ENCODE results near the gene C9orf152. TPM values are rescaled to one million over a fixed set of nuclear protein-coding genes. Genes with fewer than 3 reads are reported as not detected.
"Not testable (repeated sequence)": the region's sequence is repeated elsewhere in the genome, so short reads cannot be mapped to it uniquely, and the experiment has no call there.

Gene C9orf152
- total RNA-seq, 4 donors from 2014 or later, result not detected

DNA sequence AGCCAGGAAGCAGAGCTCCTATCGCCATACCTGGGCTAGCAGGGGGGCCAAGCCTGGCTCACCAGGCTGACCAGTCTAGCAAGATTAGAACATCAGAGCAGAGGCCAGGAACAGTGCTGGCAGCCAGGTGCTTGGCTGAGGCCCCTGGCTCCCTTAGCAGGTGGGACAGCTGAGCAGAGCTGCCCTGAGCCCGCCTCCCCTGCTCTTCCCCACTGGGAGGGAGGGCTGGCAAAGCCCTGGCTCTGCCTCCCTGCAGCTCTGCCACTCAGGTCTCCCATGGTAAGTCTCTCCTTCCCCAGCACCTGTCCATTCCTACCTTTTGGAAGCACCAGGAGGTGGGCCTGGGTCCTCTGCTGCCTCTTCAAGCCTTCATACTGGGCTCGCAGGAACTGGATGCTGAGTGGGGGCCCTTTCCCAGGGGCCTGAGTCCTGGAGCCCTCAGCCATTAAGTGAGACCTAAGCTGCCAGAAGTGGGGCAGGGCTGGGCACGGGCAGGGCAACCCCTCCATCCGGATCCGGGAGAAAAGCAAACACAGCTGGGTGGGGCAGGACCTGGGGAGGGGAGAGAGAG, 803 bp downstream of the C9orf152 start:
- Histone ChIP-seq H3K36me3 (no peaks in the 10 kb centered on the region), H3K27ac (replicated peaks in 1 of 4) (no peak overlapping the region), H3K4me1 (no peaks in the 10 kb centered on the region), H3K4me3 (no peak overlapping the region), H3K27me3 (peaks cover 0 to 7% (median 0%) of the 10 kb centered on the region in 4 donors), H3K9me3 (no peaks in the 10 kb centered on the region)
- no peak for DNase-seq (ENCODE audit: extremely low spot score)
- 49% methylated on average over 5 of the region's 6 CpGs for WGBS
- intact Hi-C loops (cut with DNase I), result no loop called here
- TF ChIP-seq POLR2A (IDR thresholded peaks at IDR 0.05; ENCODE audit: low read depth) (no peak), POLR2AphosphoS5 (IDR thresholded peaks at IDR 0.05) (no peak), EP300 (IDR thresholded peaks at IDR 0.05) (no peak)
- TF ChIP-seq, protein P1, sequence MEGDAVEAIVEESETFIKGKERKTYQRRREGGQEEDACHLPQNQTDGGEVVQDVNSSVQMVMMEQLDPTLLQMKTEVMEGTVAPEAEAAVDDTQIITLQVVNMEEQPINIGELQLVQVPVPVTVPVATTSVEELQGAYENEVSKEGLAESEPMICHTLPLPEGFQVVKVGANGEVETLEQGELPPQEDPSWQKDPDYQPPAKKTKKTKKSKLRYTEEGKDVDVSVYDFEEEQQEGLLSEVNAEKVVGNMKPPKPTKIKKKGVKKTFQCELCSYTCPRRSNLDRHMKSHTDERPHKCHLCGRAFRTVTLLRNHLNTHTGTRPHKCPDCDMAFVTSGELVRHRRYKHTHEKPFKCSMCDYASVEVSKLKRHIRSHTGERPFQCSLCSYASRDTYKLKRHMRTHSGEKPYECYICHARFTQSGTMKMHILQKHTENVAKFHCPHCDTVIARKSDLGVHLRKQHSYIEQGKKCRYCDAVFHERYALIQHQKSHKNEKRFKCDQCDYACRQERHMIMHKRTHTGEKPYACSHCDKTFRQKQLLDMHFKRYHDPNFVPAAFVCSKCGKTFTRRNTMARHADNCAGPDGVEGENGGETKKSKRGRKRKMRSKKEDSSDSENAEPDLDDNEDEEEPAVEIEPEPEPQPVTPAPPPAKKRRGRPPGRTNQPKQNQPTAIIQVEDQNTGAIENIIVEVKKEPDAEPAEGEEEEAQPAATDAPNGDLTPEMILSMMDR (IDR thresholded peaks at IDR 0.05), result no peak

DNA sequence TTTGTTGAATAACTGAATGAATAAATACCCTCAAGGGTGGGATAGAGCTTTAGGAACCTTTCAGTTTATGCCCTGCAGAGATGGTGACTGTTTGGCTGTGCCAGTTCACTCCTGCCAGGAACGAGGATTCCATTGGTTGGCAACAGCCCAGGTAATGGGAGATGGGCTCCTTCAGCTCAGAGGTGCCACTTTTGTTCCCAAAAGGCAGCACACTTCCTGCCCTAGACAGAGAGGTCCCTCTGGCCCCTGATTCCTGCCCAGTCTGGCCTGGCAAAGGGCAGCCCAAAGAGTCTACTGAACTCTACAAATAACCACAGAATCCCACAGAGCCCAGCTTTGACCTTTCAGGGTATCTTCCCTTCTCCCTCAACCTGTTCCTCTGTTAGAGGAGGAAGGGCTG, 1.6 kb downstream of the C9orf152 start:
- Histone ChIP-seq H3K4me3 (no peak overlapping the region), H3K27ac (replicated peaks in 1 of 4) (no peak overlapping the region), H3K9me3 (no peaks in the 10 kb centered on the region), H3K36me3 (no peaks in the 10 kb centered on the region), H3K4me1 (no peaks in the 10 kb centered on the region), H3K27me3 (peaks cover 0 to 7% (median 0%) of the 10 kb centered on the region in 4 donors)
- WGBS, result 55% methylated on average over 1 of the region's 1 CpG
- intact Hi-C loops (cut with DNase I), result no loop called here
- no peak for TF ChIP-seq EP300 (IDR thresholded peaks at IDR 0.05)
- no peak for TF ChIP-seq POLR2AphosphoS5 (IDR thresholded peaks at IDR 0.05)
- TF ChIP-seq, protein P1 (IDR thresholded peaks at IDR 0.05), result no peak
- no peak for TF ChIP-seq POLR2A (IDR thresholded peaks at IDR 0.05; ENCODE audit: low read depth)
- no peak for DNase-seq (ENCODE audit: extremely low spot score)

DNA sequence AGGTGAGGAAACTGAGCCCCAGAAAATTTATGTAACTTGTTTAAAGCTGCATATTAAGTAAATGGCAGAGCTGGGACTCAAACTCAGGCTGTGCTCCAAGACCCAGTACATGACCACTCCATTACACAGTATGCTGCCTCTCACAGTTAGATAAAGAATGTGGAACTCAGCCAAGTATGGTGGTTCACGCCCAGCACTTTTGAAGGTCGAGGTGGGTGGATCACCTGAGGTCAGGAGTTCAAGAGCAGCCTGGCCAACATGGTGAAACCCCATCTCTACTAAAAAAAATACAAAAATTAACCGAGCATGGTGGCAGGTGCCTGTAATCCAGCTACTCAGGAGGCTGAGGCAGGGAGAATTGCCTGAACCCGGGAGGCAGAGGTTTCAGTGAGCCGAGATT, 2.3 kb downstream of the C9orf152 start:
- H3K27ac ChIP-seq (replicated peaks in 1 of 4); H3K4me3 ChIP-seq; H3K9me3 ChIP-seq; intact Hi-C loops (cut with DNase I); H3K27me3 ChIP-seq; H3K36me3 ChIP-seq; H3K4me1 ChIP-seq; DNase-seq (ENCODE audit: extremely low spot score): not testable (repeated sequence)
- WGBS, result 83% methylated on average over 5 of the region's 5 CpGs

DNA sequence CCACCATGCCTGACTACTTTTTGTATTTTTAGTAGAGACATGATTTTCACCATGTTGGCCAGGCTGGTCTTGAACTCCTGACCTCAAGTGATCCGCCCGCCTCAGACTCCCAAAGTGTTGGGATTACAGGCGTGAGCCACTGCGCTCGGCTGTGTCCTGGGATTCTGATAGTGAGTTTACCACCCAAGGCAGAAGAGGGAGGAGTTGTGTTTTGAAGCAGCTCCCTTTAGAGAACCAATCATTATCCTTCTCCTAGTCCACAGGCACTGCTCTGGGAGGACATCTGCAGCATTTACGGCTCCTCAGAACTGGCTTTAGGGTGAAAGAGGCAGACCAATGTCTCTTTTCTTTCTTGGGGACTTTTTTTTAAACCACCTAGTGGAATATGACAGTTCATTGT, 5.7 kb downstream of the C9orf152 start:
- intact Hi-C loops (cut with DNase I), result no loop called here
- TF ChIP-seq EP300 (IDR thresholded peaks at IDR 0.05) (no peak), POLR2A (IDR thresholded peaks at IDR 0.05; ENCODE audit: low read depth) (no peak), POLR2AphosphoS5 (IDR thresholded peaks at IDR 0.05) (no peak)
- TF ChIP-seq, protein P1 (IDR thresholded peaks at IDR 0.05), result no peak
- Histone ChIP-seq H3K36me3 (no peaks in the 10 kb centered on the region), H3K9me3 (no peaks in the 10 kb centered on the region), H3K4me3 (no peak overlapping the region), H3K4me1 (no peaks in the 10 kb centered on the region), H3K27me3 (peaks cover 0 to 4% (median 0%) of the 10 kb centered on the region in 4 donors), H3K27ac (replicated peaks in 1 of 4) (no peak overlapping the region)
- 100% methylated on average over 6 of the region's 6 CpGs for WGBS
- no peak for DNase-seq (ENCODE audit: extremely low spot score)

DNA sequence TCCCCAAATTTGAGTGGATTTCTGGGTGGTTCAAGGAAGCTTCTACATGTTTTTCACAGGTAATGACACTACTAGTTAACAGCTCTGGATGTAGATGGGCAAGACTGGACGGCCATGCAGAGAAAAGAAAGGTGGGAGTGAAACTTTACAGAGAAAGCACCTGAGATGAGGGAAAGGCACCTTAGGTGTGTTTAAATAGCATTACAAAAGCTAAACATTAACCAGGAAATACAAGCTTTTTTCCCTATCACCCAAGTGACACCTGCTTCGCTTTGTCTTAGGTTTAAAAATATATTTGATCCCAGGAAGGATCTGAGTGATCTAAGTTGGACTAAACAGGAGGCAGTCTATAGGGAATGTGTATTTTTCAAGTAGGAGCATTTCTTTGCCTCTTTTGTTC, 8.3 kb downstream of the C9orf152 start:
- Histone ChIP-seq H3K27me3 (no peaks in the 10 kb centered on the region), H3K27ac (replicated peaks in 1 of 4) (no peak overlapping the region), H3K4me3 (no peak overlapping the region), H3K4me1 (no peaks in the 10 kb centered on the region), H3K36me3 (no peaks in the 10 kb centered on the region), H3K9me3 (no peaks in the 10 kb centered on the region)
- DNase-seq (ENCODE audit: extremely low spot score), result no peak
- WGBS, result 92% methylated on average over 2 of the region's 2 CpGs
- no peak for TF ChIP-seq EP300 (IDR thresholded peaks at IDR 0.05)
- TF ChIP-seq, protein P1 (IDR thresholded peaks at IDR 0.05), result no peak
- no peak for TF ChIP-seq POLR2A (IDR thresholded peaks at IDR 0.05; ENCODE audit: low read depth)
- no peak for TF ChIP-seq POLR2AphosphoS5 (IDR thresholded peaks at IDR 0.05)
- intact Hi-C loops (cut with DNase I), result no loop called here

All from esophagus muscularis mucosa (tissue), 4 donors.